Measurements from ENCODE around the gene DMRTB1.

DMRTB1 gene

GRCh38 chr1:53499257-53500203, 40.3 kb downstream of the DMRTB1 start:
- in situ Hi-C loops (cut with MboI; ENCODE audit: low sequenced_read_pairs): loop anchor here (25.0 kb wide), 2 partner anchors 188 to 463 kb away; no protein-coding TSS in a partner anchor
- Histone ChIP-seq H3K27me3 (ENCODE audit: low read depth) (no peaks in the 10 kb centered on the region), H3K4me1 (no peaks in the 10 kb centered on the region), H3K9me3 (no peaks in the 10 kb centered on the region), H3K4me3 (no peak overlapping the region), H3K36me3 (replicated peaks) (no peaks in the 10 kb centered on the region)
- DNase-seq (ENCODE audit: low spot score in 2 of 2): no peak

GRCh38 chr1:53500204-53501064, 41.2 kb downstream of the DMRTB1 start:
- Histone ChIP-seq H3K27me3 (ENCODE audit: low read depth) (no peaks in the 10 kb centered on the region), H3K9me3 (no peaks in the 10 kb centered on the region), H3K4me1 (no peaks in the 10 kb centered on the region), H3K36me3 (replicated peaks) (no peaks in the 10 kb centered on the region), H3K4me3 (no peak overlapping the region)
- no peak for DNase-seq (ENCODE audit: low spot score in 2 of 2)
- in situ Hi-C loops (cut with MboI; ENCODE audit: low sequenced_read_pairs): no loop called here

- H3K9me3 ChIP-seq: no peaks in the 10 kb centered on the region
- DNase-seq (ENCODE audit: low spot score in 2 of 2): no peak
- no peaks in the 10 kb centered on the region for H3K27me3 ChIP-seq (ENCODE audit: low read depth)
- H3K4me1 ChIP-seq: no peaks in the 10 kb centered on the region
- in situ Hi-C loops (cut with MboI; ENCODE audit: low sequenced_read_pairs): no loop called here
- no peak overlapping the region for H3K4me3 ChIP-seq
- H3K36me3 ChIP-seq (replicated peaks): no peaks in the 10 kb centered on the region
Measured at GRCh38 chr1:53501065-53502005, 42.1 kb downstream of the DMRTB1 start.

GRCh38 chr1:53502641-53503432, 43.6 kb downstream of the DMRTB1 start:
- Histone ChIP-seq H3K4me3 (no peak overlapping the region), H3K9me3 (no peaks in the 10 kb centered on the region), H3K4me1 (no peaks in the 10 kb centered on the region), H3K36me3 (replicated peaks) (no peaks in the 10 kb centered on the region), H3K27me3 (ENCODE audit: low read depth) (no peaks in the 10 kb centered on the region)
- peak in 1 of 2 experiments; percentile 52 for DNase-seq (ENCODE audit: low spot score in 2 of 2)
- in situ Hi-C loops (cut with MboI; ENCODE audit: low sequenced_read_pairs): no loop called here

GRCh38 chr1:53503433-53504217, 44.4 kb downstream of the DMRTB1 start:
- H3K4me1 ChIP-seq: no peaks in the 10 kb centered on the region
- no peak overlapping the region for H3K4me3 ChIP-seq
- H3K36me3 ChIP-seq (replicated peaks): no peaks in the 10 kb centered on the region
- DNase-seq (ENCODE audit: low spot score in 2 of 2): no peak
- in situ Hi-C loops (cut with MboI; ENCODE audit: low sequenced_read_pairs): no loop called here
- no peaks in the 10 kb centered on the region for H3K27me3 ChIP-seq (ENCODE audit: low read depth)
- H3K9me3 ChIP-seq: no peaks in the 10 kb centered on the region

GRCh38 chr1:53504901-53505300, 45.7 kb downstream of the DMRTB1 start:
- Histone ChIP-seq H3K36me3 (replicated peaks) (no peaks in the 10 kb centered on the region), H3K4me1 (no peaks in the 10 kb centered on the region), H3K27me3 (ENCODE audit: low read depth) (no peaks in the 10 kb centered on the region), H3K9me3 (no peaks in the 10 kb centered on the region), H3K4me3 (no peak overlapping the region)
- no peak for DNase-seq (ENCODE audit: low spot score in 2 of 2)
- in situ Hi-C loops (cut with MboI; ENCODE audit: low sequenced_read_pairs): no loop called here

- Histone ChIP-seq H3K4me1 (no peaks in the 10 kb centered on the region), H3K36me3 (replicated peaks) (no peaks in the 10 kb centered on the region), H3K4me3 (no peak overlapping the region), H3K27me3 (ENCODE audit: low read depth) (no peaks in the 10 kb centered on the region), H3K9me3 (no peaks in the 10 kb centered on the region)
- in situ Hi-C loops (cut with MboI; ENCODE audit: low sequenced_read_pairs): no loop called here
- no peak for DNase-seq (ENCODE audit: low spot score in 2 of 2)
Measured at GRCh38 chr1:53505401-53505800, 46.2 kb downstream of the DMRTB1 start.

- Histone ChIP-seq H3K4me1 (no peaks in the 10 kb centered on the region), H3K9me3 (no peaks in the 10 kb centered on the region), H3K4me3 (no peak overlapping the region), H3K27me3 (ENCODE audit: low read depth) (no peaks in the 10 kb centered on the region), H3K36me3 (replicated peaks) (no peaks in the 10 kb centered on the region)
- DNase-seq (ENCODE audit: low spot score in 2 of 2): no peak
- in situ Hi-C loops (cut with MboI; ENCODE audit: low sequenced_read_pairs): no loop called here
Measured at GRCh38 chr1:53505891-53506290, 46.7 kb downstream of the DMRTB1 start.

GRCh38 chr1:53506355-53507050, 47.3 kb downstream of the DMRTB1 start:
- Histone ChIP-seq H3K36me3 (replicated peaks) (no peaks in the 10 kb centered on the region), H3K27me3 (ENCODE audit: low read depth) (no peaks in the 10 kb centered on the region), H3K4me1 (no peaks in the 10 kb centered on the region), H3K9me3 (no peaks in the 10 kb centered on the region), H3K4me3 (no peak overlapping the region)
- no peak for DNase-seq (ENCODE audit: low spot score in 2 of 2)
- in situ Hi-C loops (cut with MboI; ENCODE audit: low sequenced_read_pairs): no loop called here

GRCh38 chr1:53507116-53507820, 48.1 kb downstream of the DMRTB1 start:
- Histone ChIP-seq H3K9me3 (no peaks in the 10 kb centered on the region), H3K4me3 (no peak overlapping the region), H3K4me1 (no peaks in the 10 kb centered on the region), H3K36me3 (replicated peaks) (no peaks in the 10 kb centered on the region), H3K27me3 (ENCODE audit: low read depth) (no peaks in the 10 kb centered on the region)
- no peak for DNase-seq (ENCODE audit: low spot score in 2 of 2)
- in situ Hi-C loops (cut with MboI; ENCODE audit: low sequenced_read_pairs): no loop called here
